HG02970 (cell line): ENCODE measurements around the gene SEPTIN6.
"Not testable (repeated sequence)": the region's sequence is repeated elsewhere in the genome, so short reads cannot be mapped to it uniquely, and the experiment has no call there.

Experiments
- ATAC-seq: cut with Tn5 transposase; IDR thresholded peaks from one replicate; pipeline ENCODE4 v1.9.1; 2021; ENCODE audit warnings: mild to moderate bottlenecking, moderate library complexity, moderate number of reproducible peaks; ENCODE audit not compliant: unreplicated experiment, low FRiP score

SEPTIN6 gene

GRCh38 chrX:119692191-119693039 is 553 bp downstream of the SEPTIN6 start:
- ATAC-seq = no peak

DNA sequence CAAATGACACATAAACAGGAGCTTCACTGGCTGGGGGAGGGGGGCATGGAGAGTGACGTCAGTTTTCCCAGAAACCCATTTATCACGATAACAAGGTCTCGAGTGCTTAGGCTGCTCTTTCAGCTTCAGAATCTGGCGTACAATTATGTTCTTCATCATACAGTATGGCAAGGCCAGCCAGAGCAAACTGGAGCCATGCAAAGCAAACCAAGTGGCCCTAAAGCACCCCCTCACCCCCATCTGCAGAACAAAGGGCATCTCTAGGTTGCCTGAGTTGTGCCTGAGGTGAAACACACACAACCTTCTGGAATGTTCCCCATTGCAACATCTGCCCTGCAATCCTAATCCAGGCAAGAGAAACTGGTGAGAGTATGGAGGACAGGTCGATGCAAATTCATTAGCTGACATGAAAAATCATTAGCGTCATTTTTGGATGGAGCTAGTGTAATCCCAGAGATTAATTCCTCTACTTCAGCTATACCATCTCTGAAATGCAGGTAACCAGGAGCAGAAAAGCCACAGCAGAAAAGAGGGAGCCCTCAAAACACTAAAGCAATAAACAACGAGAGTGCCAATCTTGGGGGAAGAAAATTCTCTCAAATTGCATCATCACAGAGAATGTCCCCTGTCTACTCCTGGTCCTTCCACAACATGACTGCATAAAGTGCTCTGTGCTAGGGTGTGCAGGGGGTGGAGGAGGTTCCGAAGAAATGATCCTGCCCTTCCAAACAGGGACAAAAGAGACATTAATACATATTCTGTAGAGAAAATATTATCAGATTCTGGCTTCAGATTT is 1.8 kb downstream of the SEPTIN6 start:
- no peak for ATAC-seq

DNA sequence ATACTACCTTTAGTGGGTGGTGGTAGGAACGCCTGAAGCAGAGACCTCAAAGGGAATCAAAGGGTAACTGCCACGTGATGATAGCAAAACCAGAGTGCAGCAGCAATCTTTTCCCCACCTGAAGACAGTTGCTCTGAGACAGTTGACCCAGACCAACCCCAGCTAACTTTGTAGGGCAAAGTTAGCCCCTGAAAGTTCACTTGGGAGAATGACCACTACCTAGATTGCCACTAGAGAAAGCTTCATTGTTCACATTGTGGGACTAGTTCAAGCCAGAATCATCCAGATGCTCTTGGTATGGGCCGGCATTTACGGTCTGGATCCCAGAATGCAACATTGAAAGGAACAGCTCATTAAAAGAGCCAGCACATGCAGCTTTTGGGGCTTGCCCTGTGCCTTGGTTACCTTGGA is 4.1 kb downstream of the SEPTIN6 start:
- no peak for ATAC-seq

GRCh38 chrX:119687661-119688413 is 5.1 kb downstream of the SEPTIN6 start:
- ATAC-seq = no peak

- ATAC-seq = no peak
Measured at GRCh38 chrX:119686087-119686691, 6.8 kb downstream of the SEPTIN6 start.

GRCh38 chrX:119685225-119686066 is 7.5 kb downstream of the SEPTIN6 start:
- peak; percentile 37 for ATAC-seq

DNA sequence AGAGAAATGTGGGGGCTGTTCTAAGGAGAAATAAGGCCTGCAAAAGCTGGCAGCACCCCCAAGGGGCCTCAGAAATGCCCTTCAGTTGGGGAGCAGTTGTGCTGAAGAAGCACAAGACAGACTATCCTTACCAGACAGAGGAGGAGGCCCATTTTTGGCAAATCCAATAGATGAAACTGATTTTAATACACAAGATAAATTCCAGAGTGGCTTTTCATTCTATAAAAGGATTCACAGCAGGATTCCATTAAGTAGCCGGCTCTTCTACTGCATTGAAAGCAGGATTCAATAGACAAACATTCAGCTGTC is 8.1 kb downstream of the SEPTIN6 start:
- ATAC-seq = no peak

- ATAC-seq = not testable (repeated sequence)
Measured at GRCh38 chrX:119684312-119684711, 8.7 kb downstream of the SEPTIN6 start.

DNA sequence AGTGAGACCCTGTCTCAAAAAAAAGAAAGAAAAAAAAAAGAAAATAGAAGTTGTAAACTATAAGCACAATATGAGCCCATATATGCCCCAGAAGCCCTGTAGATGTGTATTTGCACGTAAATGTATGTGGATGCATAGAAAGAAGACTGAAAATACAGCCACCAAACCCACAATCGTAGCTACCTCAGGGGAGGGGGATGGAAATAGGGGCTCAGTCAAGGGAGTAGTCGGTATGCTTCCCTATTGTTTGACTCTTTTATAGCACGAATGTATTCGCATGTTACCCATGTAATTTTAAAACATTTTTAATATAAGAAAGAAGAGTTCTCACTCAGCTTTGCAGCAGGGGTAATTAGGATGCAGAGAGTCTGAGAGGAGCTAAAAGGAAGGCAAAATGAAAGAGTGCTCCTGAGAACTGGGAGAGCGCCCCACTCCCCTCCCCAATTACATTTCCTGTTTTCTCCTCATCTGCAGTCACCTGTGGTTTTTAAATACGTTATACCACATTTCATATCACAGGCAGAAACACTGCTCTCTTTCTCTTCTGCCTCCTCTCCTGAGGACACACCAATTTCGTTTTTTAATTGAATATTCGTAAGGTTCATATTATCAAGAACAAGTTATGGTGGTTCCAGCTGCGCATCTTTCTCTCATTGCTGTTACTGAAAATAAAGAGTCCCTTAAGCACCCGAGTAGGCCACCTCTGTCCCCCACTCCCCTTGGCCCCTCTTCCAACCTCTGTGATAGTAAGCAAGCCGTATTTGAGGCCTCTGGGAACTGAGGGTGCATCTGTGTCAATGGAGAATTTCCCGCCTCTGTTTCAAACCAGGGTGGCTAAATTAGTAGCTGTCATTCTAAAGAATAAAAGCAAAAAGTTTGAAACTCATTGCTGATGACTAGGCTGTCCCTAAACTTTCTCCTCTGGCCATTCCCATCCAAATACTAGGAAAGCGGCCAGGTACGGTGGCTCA is 10.7 kb downstream of the SEPTIN6 start:
- no peak for ATAC-seq

- no peak for ATAC-seq
Measured at GRCh38 chrX:119677654-119677981, 15.3 kb downstream of the SEPTIN6 start.

GRCh38 chrX:119676949-119677653 is 15.9 kb downstream of the SEPTIN6 start:
- ATAC-seq = no peak

DNA sequence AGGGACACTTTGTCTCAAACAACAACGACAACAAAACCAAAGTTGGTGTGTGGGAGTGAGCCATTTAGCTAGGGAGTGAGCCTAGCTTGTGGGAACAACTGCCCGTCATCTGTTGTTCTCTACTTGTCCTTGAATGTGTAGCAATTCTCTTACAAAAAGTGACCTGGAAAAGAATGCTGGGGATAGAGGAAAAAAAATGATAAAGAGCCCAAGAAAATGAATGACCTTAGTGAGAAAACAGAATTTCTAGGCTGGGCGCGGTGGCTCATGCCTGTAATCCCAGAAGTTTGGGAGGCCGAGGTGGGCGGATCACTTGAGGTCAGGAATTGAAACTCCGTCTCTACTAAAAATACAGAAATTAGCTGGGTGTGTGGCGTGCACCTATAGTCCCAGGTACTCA is 19.6 kb downstream of the SEPTIN6 start:
- no peak for ATAC-seq

DNA sequence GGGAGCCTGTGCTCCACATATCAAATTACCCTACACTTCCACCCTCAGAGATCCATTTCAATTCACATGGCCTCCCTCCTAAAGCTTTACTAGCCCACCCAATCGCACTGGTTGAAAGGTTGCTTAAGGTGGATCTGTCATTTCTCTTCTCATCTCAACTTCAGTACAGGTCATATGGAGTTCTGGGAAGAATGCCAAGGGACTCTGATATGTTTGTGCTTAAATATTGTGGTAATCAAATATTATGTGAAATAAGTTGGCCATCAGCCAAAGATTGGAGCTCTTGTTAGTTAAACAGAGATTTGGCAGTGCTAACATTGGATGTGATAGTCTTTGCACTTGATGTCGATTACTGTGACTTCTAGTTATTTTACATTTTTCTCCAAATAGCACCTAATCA is 20.5 kb downstream of the SEPTIN6 start:
- ATAC-seq = no peak

DNA sequence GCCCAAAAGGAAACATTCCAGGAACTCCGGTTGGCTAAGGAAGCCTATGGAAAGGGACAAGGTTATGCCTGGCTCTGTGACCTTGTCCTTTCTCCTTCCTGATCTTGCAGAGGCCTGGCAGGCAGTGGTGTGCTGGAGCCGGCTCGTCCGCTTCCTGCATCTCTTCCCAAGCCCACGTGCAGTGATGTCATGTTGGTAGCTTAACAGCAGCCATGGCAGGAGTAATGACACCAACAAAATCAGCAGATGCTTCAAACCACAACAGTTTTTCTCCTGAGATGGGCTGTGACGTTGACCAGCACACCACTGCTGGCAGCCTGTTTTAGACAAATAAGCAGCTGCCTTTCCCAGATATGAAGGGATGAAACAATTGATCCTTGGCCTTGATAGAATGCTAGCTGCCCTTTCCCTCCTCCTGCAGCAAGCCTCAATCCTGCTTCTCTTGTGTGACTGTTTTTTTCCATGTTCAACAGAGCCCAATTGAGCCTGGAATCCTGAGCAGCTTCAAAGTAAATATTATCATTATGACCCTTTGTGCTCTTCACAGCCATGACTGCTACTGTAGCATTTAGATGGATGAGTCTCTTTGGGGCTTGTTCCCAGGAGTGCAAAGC is 23.4 kb downstream of the SEPTIN6 start:
- no peak for ATAC-seq

DNA sequence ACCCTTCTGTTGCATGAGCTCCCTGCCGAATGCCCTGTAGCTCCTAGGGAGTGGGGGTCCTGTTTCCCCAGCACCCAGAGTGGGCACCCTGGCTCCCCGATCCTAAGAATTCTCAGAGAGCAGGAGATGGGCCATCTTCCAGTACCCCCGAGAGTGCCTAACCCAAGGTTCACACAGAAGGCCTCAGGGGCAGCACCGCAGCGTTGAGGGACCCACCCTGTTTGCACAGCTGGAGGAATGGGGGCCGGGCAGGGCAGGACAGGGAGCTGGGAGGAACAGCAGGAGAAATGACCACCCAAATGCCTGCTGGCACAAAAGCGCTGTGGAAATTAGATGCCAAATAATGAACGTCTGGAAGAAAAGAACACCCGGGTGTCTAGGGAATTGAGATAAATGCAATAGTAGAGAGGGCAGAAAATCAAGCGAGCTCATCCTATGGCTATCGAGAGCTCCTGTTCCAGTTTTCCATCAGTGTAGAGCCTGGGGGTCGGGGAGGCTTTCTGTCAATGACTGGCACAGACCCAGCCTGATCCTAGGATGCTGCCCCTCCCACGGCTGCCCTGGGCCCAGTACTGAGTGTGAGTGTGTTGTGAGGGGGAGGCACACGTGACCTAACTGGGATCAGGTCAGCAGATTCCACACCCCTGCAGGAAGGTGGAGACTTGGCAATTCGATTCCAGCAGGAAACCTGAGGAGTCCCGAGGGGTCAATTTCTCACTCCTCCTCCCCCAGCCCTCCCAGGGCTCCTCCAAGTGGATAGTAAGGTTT is 25.7 kb downstream of the SEPTIN6 start:
- ATAC-seq = no peak

DNA sequence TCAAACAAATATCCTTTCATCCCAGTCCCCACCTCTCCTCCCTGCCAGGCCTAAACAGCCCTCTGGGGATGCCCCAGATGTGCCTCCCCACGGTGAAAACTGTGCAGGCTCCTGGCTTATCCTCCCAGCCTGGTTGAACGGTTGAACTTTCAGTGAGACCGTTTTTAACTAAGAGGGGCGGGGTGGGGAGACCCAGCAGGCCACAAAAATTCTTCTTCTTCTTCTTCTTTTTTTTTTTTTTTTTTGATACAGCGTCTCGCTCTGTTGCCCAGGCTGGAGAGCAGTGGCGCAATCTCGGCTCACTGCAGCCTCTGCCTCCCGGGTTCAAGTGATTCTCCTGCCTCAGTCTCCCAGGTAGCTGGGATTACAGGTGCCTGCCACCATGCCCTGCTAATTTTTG is 28.1 kb downstream of the SEPTIN6 start:
- ATAC-seq = not testable (repeated sequence)

GRCh38 chrX:119661486-119661885 is 31.5 kb downstream of the SEPTIN6 start:
- no peak for ATAC-seq
